Stimulated activated CD4-positive, alpha-beta T cell treated with anti-CD3 and anti-CD28 coated beads, TNF-alpha, amount 100 ng/mL, for 48 hours (primary cell): ENCODE data around the gene NUMB.
"Not testable (repeated sequence)": the region's sequence is repeated elsewhere in the genome, so short reads cannot be mapped to it uniquely, and the experiment has no call there.

Experiments
- DNase-seq, 3 donors: peaks; one replicate each; pipeline ENCODE4 v3.0.0-alpha.2; 2020; ENCODE audit warnings: low read depth in 3 of 3

The NUMB gene

DNA sequence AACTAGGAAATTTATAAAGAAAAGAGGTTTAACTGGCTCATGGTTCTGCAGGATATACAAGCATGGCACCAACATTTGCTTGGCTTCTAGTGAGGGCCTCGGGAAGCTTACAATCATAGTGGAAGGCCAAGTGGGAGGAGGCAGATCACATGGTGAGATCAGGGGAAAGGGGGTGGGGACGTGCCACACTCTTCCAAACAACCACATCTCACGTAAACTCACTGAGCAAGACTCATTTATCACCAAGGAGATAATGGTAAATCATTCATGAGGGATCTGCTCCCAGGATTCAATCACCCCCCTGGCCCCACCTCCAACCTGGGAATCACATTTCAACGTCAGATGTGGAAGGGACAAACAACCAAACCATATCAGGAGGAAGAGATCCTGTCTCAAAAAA, 35.8 kb downstream of the NUMB start:
- DNase-seq, result no peak

DNA sequence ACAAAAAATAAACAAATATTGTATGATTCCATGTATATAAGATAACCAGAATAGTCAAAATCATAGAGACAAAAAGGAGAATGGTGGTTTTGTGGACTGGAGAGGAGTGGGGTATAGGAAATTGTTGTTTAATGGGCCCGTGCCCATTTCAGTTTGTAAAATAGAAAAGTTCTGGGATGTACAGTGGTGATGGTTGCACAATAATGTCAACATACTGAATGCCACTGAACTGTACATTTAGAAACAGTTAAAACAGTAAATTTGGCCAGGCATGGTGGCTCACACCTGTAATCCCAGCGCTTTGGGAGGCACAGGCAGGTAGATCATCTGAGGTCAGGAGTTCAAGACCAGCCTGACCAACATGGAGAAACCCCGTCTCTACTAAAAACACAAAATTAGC, 40.1 kb downstream of the NUMB start:
- DNase-seq, result no peak

DNA sequence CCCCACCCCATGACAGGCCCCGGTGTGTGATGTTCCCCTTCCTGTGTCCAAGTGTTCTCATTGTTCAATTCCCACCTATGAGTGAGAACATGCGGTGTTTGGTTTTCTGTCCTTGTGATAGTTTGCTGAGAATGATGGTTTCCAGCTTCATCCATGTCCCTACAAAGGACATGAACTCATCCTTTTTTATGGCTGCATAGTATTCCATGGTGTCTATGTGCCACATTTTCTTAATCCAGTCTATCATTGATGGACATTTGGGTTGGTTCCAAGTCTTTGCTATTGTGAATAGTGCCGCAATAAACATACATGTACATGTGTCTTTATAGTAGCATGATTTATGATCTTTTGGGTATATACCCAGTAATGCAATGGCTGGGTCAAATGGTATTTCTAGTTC, 52.1 kb downstream of the NUMB start:
- DNase-seq, result not testable (repeated sequence)

DNA sequence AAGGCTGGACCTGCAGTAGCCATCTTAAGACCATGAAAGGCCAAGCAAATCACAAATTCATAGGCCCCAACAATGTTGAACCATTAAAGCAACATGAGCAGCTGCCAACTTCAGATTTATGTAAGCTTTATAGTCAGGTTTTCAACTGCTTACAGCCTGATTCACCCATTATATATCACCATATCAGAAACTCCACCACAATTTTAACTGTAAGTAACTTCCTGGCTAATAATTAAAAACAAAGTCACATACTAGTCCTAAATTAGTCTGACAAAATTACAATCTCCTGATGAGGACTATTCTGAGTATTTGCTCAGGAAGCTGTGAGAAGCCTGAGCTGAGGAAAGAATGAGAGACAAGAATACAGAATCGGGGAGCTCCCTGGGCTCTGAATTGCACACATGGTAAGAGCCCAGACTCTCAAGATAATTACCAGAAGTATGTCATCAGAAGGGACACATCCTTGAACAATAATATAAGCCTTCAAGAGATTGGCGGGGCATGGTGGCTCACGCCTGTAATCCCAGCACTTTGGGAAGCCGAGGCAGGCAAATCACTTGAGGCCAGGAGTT, 55.1 kb downstream of the NUMB start:
- no peak for DNase-seq

DNA sequence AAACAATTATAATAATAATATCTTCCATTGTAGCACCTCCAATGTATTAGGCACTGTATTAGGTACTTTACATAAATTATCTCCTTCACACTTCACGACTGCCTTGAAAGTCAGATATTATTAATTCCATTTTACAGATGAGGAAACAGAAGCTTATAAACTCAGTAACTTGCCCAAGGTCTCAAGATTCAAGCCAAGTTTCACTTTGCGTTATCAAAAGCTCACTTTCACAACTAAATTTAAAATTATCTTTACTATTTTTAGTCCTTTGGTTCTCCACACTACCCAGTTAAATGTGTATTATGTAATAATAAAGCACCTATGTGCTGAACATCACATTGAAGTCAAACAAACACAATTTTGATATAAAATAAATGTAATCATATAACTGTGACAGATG, 55.8 kb downstream of the NUMB start:
- DNase-seq, result no peak

DNA sequence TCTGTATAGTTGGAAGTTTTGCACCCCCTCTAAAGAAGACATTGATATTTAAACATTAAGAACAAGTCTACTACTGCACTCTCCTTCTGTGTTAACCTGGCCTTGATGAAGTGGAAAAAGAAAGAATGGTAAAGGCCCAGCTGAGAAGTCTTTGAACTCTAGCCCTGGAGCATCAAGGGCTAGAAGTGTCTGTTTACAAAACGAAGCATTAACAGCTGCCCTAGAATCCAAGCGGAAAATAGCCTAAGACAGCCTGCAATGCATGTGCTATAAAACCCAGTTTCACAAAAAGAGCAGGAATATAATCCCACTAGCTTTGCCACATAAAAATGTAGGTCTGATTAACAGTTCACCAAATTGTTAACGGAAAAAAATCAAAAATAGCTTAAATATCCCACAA, 60.5 kb downstream of the NUMB start:
- DNase-seq, result no peak

DNA sequence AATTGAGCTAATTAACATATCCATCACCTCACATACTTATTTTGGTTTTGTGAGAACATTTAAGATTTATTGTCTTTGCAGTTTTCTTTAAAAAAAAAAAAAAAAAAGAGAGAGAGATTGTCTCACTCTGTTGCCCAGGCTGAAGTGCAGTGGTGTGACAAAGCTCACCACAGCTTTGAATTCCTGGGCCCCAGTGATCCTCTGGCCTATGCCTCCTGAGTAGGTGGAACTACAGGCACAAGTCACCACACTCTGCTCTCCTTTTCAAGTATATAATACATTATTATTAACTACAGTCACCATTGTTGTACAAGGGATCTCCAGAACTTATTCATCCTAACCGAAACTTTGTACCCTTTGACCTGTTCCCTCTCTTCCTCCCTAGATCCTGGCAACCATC, 64.0 kb downstream of the NUMB start:
- no peak for DNase-seq

DNA sequence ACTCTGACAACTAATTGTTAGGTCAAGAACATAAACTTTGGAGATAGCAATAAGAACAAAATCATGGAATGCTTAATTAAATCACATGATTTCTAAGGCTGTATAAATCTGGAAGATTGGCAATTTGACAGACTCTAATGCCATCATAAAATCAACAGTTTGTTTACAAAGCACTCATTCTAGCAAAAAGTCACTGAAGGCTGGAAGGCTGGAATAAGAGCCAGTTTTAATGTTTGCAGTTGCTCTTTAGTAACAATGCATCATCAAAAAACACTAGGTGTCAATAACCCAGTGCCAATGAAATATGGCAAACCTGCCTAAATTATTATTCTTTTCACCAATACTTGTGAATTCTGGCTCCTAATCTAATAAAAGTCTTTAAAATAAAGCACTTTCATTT, 65.0 kb downstream of the NUMB start:
- no peak for DNase-seq

DNA sequence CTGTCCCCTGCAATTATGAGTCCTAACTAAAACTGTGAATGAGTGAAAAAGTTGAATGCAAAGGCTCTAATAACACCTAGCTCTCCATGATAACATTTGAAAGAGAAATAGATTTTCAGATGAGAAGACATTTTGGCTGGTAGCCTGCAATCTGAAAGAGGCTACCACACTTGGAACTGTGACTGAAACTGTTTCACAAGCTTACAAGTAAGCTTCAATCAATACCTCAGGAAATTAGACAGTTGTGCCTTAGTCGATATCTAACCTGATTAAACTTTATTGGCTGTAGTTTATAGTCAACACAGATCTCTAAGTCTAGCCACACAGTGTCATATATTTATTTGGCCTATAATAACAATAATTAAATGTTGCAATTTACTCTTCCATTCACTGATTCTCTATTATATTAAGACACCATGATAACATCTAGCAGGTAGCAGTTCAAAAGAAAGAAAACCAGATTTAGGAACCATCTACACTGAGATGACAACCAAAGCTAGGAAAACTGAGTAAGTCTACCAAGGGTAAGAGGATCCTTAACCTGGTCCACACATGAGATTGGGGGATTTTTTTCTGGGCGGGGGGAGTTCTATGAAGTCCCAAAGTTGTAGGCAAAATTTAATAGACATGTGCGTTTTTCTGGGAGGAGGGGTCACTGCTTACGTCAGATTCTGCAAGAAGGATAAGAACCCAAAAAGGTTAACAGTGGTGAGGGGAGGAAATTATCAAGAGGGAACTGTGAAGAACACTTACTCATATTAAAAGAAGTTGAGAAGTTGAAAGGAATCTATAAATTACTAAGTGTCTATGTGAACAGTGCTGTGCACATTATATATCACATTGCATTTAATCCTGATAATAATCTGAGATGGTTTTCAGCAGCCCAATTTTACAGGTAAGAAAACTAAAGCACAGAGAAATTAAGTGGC, 65.8 kb downstream of the NUMB start:
- no peak for DNase-seq

DNA sequence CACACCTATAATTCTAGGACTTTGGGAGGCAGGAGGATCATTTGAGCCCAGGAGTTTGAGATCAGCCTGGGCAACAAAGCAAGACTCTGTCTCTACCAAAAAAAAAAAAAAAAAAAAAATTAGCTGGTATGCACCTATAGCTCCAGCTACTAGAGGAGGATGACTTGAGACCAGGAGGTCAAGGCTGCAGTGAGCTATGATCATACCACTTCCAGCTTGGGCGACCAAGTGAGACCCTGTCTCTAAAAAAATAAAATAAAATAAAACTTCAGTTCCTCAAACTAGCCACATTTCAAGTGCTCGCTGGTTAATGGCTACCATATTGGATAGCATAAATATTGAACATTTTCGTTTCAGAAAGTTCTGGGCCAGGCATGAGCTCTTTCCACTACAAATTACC, 70.5 kb downstream of the NUMB start:
- not testable (repeated sequence) for DNase-seq

DNA sequence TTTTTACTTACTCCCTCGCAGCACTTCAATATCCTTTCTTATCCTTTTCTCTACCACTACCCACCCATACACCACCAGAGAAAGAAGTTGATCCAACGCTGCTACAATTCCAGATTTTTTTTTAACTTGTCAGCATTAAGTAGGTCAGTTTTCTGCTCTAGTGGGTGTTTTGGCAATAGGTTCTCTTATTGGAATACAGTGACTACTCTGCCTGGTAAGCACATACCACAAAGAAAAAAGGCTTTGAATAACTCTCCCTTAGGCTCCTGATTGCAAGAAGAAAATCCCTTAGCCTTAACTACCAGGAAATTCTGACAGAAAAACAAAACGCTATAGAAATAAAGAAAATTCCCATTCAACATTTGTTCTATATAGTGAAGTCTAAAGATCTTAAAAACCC, 72.0 kb downstream of the NUMB start:
- no peak for DNase-seq

DNA sequence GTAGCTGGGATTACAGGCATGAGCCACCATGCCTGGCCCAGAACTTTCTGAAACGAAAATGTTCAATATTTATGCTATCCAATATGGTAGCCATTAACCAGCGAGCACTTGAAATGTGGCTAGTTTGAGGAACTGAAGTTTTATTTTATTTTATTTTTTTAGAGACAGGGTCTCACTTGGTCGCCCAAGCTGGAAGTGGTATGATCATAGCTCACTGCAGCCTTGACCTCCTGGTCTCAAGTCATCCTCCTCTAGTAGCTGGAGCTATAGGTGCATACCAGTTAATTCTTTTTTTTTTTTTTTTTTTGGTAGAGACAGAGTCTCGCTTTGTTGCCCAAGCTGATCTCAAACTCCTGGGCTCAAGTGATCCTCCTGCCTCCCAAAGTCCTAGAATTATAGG, 73.3 kb downstream of the NUMB start:
- not testable (repeated sequence) for DNase-seq

DNA sequence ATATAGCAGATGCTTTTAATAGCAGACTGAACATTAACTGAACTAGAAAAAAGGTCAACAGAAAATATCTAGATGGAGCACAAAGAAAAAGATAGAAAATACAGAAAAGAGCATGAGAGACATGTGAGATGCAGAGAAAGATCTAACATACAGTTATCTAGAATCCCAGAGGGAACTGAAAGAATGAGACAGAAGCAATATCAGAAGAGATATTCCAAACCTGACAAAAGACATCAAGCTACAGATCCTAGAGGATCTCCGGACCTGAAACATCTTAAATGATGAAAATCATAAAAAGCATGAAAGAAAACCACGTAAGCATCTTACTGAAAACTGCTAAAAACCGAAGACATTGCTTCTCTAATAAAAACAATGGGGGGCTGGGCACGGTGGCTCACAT, 75.0 kb downstream of the NUMB start:
- DNase-seq, result no peak

DNA sequence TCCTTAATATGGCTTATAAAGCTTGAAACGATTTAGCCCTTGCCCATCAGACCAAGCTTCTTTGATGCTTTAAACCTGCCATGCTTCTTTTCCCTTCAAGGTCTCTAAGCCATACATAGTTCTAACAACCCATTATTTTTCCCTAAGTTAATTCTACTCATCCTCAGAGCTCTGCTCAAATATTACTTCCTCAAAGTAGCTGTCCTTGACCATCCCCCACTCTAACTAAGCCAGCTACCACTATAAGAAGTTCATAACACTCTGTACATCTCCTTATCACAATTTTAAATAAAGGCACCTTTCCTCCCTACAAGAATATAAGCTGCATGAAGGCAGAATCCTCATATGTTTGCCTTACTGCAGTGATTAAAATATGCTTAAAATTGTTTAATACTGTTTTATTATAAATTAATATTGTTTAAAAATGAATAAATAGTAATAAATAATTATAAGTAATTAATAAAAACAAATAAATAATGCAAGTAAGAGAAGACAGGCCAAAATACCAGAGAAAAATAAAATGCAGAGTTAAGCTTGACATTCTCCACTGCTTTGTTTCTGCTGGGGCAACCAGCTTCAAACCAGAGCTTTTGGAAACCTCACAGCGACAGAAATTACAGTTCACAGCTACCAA, 76.8 kb downstream of the NUMB start:
- DNase-seq, result no peak

DNA sequence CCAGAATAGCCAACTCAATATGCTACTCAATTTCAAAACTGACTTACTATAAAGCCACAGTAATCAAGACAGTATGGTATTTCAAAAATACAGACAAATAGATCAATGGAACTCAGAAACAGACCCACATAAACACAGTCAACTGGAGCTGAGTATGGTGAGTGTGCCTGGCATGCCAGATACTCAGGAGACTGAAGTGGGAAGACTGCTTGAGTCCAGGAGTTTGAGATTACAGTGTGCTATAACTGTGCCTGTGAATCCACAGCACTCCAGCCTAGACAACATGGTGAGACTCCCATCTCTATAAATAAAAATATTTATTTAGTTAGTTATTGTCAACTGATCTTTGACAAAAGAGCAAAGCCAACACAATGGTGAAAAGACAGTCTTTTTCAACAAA, 81.8 kb downstream of the NUMB start:
- DNase-seq, result no peak

DNA sequence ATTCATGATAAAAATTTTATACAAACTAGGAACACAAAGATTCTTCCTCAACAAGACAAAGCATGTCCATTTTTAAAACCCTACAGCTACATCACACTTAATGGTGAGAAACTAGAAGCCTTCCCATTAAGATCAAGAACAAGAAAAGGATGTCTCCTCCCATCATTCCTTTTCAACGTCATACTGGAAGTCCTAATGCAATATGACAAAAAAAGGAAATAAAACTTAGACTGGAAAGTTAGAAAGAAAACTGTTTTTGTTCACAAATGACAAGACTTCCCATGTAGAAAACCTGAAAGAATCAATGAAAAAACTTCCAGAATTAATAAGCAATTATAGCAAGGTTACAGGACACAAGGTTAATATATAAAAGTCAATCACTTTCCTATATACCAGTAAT, 82.5 kb downstream of the NUMB start:
- DNase-seq, result no peak

DNA sequence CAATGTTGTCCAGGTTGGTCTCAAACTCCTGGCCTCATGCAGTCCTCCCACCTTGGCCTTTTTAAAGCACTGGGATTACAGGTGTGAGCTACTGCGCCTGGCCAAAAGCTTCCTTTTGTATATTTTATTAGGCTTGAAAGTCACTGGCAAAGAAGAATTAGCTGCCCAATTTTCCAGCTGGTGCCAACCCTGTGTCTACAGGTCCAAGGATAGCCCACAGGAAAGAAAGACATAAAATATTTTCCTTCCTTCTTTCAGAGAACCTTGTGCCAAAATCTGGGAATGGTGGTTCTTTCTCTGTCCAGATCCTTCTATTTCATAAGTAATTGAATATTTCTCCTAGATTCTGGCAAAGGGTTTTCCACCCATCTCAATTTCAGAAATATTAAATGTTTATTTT, 84.1 kb downstream of the NUMB start:
- no peak for DNase-seq

DNA sequence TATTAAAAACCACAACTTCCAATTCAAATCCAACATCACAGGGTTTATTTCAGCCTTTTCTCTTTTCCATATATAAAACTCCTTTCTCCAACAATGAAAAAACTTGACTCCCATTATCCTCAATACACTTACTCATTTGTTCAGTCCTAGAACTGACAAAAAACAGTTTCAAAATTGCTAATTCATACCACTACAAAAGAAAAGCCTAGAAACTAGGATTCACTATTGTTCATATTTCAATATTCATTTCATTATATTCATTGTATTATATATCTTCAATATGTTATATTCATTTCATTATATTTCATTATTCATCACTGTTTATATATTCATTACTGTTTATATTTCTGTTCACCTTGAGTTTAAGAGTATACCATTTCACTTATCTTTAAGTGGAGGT, 85.8 kb downstream of the NUMB start:
- no peak for DNase-seq

DNA sequence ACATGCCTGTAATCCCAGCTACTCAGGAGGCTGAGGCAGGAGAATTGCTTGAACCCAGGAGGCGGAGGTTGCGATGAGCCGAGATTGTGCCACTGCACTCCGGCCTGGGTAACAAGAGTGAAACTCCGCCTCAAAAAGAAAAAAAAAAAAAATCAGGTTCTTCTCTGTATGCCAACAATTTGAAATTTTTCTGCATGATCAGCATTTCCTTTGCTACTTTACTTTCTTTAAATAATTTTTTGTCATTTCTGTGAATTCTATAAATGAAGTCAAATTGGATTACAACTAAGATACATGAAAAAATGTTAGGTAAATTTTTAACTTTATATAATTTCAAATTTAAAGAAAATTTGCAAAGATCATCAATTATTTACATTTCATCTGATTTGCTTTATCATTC, 87.8 kb downstream of the NUMB start:
- no peak for DNase-seq

DNA sequence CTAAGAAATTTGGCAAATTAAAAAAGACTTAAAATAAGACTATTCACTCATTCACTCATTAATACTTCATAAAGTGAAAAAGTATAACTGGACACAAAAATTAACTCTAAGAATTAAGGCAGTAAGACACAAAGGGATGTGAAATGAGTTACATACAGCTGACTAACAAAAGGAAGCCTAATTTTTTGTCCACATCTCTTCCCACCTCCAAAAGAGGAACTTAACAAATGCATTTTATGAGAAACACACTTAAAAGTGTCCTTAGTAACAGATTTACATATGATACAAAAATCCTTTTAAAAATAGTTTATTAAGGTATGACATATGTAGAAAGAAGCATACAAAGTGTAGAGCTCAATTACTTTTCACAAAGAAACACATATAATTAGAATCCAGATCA, 88.9 kb downstream of the NUMB start:
- no peak for DNase-seq

DNA sequence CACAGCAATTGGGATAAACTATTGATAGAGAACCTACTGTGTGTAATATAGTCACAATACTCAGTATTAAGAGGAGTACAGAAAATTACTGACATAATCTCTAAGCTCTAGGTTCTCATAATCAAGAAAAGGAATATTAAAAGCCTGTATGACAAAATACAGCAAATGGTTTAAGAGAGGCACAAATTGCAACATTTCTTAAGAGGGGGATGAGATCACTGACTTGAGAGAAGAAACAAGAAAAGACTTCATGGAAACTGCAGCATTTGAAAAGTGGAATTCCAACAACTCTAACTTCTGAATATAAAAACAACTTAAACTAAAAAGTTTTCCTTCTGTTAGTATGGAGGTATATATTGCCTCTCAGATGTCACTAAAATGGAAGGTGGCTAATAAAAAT, 89.7 kb downstream of the NUMB start:
- no peak for DNase-seq

DNA sequence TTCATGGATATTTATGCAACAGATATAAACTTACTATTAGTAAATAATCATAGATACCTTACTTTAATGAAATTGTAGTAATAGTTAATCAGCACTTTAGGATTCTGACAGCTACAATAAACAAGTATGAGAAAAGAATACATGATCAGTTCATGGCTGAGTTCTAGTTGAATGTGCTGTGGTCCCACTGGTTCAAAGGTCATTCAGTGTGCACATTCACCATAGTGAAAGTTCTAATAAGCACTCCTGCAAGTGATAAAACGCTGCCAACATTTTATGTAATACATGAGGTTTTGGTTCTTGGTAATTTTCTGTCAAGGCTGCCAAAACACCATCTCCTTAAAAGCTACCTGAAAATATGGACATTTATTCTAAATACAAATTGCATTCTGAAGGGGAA, 92.6 kb downstream of the NUMB start:
- DNase-seq, result no peak

DNA sequence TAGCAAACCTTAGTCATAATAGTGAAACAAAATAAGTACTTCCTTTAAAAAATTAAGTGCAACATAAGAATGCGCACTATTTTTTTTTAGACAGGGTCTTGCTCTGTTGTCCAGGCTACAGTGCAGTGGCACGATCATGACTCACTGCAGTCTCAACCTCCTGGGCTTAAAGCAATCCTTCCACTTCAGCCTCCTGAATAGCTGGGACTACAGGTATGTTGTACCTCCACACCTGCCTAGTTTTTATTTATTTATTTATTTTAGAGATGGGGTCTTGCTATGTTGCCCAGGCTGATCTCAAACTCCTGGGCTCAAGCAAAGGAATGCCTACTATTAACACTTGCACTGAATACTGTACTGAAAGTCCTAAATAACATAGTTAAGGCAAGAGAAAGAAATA, 93.8 kb downstream of the NUMB start:
- no peak for DNase-seq
